HUES64 (cell line): ENCODE measurements around the gene PRSS56. TPM values are rescaled to one million over a fixed set of nuclear protein-coding genes. Genes with fewer than 3 reads are reported as not detected.

Experiments
- H3K27ac ChIP-seq: 2 replicates; pipeline ENCODE4 v1.7.0; 2013; ENCODE audit warnings: low read depth, low read length, inconsistent platforms
- H3K27me3 ChIP-seq: 2 replicates; pipeline ENCODE4 v1.6.1; 2013; ENCODE audit warnings: mild to moderate bottlenecking, low read length; ENCODE audit not compliant: insufficient read depth
- H3K36me3 ChIP-seq: 2 replicates; pipeline ENCODE4 v1.6.1; 2013; ENCODE audit warnings: mild to moderate bottlenecking, low read length; ENCODE audit not compliant: insufficient read depth
- H3K4me1 ChIP-seq: 2 replicates; pipeline ENCODE4 v1.6.1; 2013; ENCODE audit warnings: mild to moderate bottlenecking, low read length, moderate library complexity; ENCODE audit not compliant: insufficient read depth
- H3K4me3 ChIP-seq: 2 replicates; pipeline ENCODE4 v1.5.1; 2013; ENCODE audit warnings: mild to moderate bottlenecking, low read length, moderate library complexity
- H3K9ac ChIP-seq: 2 replicates; pipeline ENCODE4 v1.6.1; 2013; ENCODE audit warnings: mild to moderate bottlenecking, low read depth, low read length
- H3K9me3 ChIP-seq: 2 replicates; pipeline ENCODE4 v1.6.1; 2013; ENCODE audit warnings: low read depth, low read length; ENCODE audit not compliant: insufficient read depth
- WGBS: fragments of 150-250, 120-280 bp; methylation state at CpG from one replicate; pipeline ENCODE4 v1.1.7; 2013; ENCODE audit warnings: missing lambda C conversion rate; 5-methylcytosine and 5-hydroxymethylcytosine counted together
- polyA plus RNA-seq, 2 experiments: library from polyadenylated mRNA; stranded (reverse); fragments of 50-300 nt; gene quantifications; one replicate each; pipeline ENCODE4 v1.2.3, GENCODE V29; 2013

Gene PRSS56
- polyA plus RNA-seq (2013, experiment 1 of 2), result 0.10 TPM
- not detected for polyA plus RNA-seq (2013, experiment 2 of 2)

DNA sequence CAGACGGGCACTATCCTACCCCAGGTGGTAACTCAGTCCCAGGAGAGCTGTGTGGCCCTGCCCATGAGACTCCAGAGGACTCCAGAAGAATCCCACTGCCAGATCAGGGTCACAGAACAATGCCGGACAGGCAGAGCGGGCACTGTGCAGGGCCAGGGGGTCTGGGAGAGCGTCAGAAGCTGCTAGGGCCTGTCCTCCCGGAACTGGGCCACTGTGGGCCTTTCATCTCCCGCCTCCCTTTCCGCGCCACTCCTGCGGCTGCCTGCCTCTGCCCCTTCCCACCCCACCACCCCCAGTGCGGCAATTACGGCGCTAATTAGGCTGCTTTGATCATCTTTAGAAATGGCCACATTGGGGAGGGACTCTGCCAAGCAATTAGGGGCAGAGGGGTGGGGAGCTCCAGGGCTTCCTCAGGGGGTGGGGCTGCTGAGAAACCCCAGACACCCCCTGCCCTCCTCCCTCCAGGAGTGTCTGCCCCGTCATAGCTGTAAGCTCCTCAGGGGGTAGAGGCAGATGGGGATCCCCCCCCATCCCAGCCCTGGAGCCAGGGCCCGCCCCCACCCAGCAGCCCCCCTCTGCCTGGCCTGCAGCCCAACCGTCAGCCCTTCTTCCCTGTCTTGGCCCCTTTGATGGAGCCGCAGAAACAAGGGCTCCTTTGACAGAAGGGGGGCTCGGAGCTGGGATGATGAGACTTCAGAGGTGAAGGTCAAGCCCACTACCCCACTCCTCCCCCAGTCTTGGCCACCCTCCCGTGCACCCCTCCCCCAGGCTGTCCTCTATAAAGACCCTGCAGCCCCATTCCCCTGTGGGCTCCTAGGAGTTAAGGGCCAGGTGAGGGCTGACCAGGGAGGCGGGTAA lies at the start of gene PRSS56:
Gene PRSS56, plus strand, starts transcription at position 808 of the 858 bp plus-strand sequence. CDS start 211 bp downstream, outside the sequence.
- peaks cover 64% of the 10 kb centered on the region for H3K27me3 ChIP-seq
- H3K9me3 ChIP-seq, result no peaks in the 10 kb centered on the region
- H3K36me3 ChIP-seq, result no peaks in the 10 kb centered on the region
- no peak within 1 kb of the TSS for H3K27ac ChIP-seq
- H3K9ac ChIP-seq, result no peak within 1 kb of the TSS
- H3K4me1 ChIP-seq, result peaks cover 3% of the 10 kb centered on the region
- no peak within 1 kb of the TSS for H3K4me3 ChIP-seq
- WGBS, result 49% methylated on average over 17 of the region's 19 CpGs

DNA sequence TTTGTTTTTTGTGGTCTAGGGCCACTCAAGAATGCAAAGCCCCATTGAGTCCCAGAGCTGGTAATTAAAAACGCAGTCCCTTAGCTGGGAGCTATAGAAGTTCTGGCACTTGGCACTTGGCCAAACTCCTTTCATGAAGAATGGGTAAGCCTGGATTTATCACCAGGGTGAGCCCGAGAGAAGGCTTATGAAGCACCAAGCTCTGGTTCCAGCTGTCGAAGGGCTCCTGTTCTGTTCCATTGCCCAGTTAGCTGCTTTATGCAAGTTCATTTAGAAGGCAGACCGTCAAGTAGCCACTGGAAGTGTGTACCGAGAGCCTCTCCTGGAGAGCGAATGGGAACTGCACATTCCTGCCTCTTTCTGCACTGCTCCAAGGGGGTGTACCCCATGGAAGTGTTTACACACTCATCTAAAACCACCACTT lies 46.7 kb upstream of the PRSS56 start:
- Histone ChIP-seq H3K4me3 (no peak overlapping the region), H3K4me1 (no peaks in the 10 kb centered on the region), H3K9ac (no peak overlapping the region), H3K27me3 (peaks cover 8% of the 10 kb centered on the region), H3K9me3 (no peaks in the 10 kb centered on the region), H3K27ac (no peak overlapping the region), H3K36me3 (no peaks in the 10 kb centered on the region)
- WGBS, result 85% methylated on average over 6 of the region's 6 CpGs

DNA sequence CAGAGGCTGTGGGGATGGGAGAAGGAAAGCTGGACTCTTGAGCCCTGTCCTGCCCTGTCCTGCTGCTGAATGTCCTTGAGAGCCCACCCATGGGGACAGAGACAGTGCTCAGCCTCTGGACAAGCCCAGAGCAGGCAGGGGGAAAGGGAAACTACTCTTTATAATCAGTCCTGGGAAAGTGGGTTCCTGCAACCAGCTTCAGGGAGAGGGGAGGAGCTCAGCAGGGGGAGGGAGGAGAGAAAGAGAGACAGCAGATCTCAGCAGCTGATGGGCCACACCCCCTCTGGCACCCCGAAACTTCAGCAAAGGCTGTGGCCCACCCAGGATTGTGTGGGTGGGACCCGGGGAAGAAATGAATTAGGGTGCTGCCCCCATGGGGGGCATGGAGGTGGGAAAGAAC lies 44.1 kb upstream of the PRSS56 start:
- Histone ChIP-seq H3K27me3 (peaks cover 5% of the 10 kb centered on the region; the same call in 1 of the 2 replicates), H3K9ac (no peak overlapping the region), H3K27ac (no peak overlapping the region), H3K36me3 (no peaks in the 10 kb centered on the region), H3K4me3 (no peak overlapping the region), H3K9me3 (no peaks in the 10 kb centered on the region), H3K4me1 (no peaks in the 10 kb centered on the region)
- WGBS, result 92% methylated on average over 2 of the region's 2 CpGs

DNA sequence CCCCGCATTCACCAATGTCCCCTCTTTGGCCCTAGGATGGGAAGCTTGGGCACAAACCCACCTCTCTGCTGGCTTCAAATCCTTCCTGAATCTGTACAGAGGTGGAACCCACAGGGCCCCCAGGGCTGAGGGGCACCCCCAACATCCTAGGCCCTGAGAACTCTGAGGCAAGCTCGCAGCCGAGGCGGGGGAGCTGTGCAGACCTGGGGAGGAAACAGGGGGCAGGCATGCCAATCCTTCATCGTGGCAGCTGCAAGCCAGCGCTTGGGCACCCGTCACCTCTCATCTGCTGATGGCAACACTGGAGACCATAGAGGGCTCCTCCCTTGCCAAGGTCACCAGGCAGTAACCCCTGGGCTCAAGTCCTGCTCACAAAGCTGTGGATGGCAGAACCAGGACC lies 43.4 kb upstream of the PRSS56 start:
- no peaks in the 10 kb centered on the region for H3K4me1 ChIP-seq
- no peak overlapping the region for H3K9ac ChIP-seq
- H3K4me3 ChIP-seq, result no peak overlapping the region
- 95% methylated on average over 7 of the region's 7 CpGs for WGBS
- H3K27me3 ChIP-seq, result peaks cover 5% of the 10 kb centered on the region; the same call in 1 of the 2 replicates
- no peak overlapping the region for H3K27ac ChIP-seq
- no peaks in the 10 kb centered on the region for H3K9me3 ChIP-seq
- H3K36me3 ChIP-seq, result no peaks in the 10 kb centered on the region

DNA sequence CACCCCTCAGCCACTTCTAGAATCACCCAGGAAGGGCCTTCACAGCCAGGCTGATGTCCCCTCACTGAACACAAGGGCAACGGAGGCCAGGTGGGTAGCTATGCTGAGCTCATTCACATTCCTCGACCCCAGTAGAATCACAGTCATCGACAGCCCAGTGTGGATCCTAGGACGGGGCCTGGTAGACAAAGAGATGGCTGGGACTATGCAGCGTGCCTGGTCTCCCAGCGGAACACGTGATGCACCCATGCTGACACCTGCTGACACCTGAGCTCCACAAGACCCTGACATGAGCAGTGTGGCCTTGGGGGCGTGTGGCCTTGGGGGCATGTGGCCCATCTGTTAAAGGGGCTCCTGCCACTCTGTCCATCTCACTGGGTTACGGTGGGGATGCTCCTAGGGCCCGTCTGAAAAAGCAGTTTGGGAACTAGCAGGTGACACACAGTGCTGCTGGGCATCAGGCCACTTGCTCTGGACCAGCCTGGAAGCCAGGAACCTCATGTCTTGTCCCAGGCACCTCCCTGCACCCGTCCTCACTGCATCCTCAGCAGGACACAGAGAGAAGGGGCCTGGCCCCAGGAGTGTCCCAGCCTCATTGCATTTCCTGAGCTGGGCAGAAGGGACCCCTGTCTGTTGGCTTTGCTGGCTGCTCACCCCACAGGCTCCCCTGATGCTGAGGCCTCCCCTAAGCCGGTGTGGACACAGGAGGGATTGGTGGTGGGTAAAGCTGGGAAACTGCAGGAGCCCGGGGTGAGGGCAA lies 42.3 kb upstream of the PRSS56 start:
- no peaks in the 10 kb centered on the region for H3K36me3 ChIP-seq
- no peak overlapping the region for H3K4me3 ChIP-seq
- H3K27ac ChIP-seq, result no peak overlapping the region
- H3K9ac ChIP-seq, result no peak overlapping the region
- no peaks in the 10 kb centered on the region for H3K4me1 ChIP-seq
- H3K9me3 ChIP-seq, result no peaks in the 10 kb centered on the region
- WGBS, result 91% methylated on average over 13 of the region's 13 CpGs
- peaks cover 12% of the 10 kb centered on the region for H3K27me3 ChIP-seq

DNA sequence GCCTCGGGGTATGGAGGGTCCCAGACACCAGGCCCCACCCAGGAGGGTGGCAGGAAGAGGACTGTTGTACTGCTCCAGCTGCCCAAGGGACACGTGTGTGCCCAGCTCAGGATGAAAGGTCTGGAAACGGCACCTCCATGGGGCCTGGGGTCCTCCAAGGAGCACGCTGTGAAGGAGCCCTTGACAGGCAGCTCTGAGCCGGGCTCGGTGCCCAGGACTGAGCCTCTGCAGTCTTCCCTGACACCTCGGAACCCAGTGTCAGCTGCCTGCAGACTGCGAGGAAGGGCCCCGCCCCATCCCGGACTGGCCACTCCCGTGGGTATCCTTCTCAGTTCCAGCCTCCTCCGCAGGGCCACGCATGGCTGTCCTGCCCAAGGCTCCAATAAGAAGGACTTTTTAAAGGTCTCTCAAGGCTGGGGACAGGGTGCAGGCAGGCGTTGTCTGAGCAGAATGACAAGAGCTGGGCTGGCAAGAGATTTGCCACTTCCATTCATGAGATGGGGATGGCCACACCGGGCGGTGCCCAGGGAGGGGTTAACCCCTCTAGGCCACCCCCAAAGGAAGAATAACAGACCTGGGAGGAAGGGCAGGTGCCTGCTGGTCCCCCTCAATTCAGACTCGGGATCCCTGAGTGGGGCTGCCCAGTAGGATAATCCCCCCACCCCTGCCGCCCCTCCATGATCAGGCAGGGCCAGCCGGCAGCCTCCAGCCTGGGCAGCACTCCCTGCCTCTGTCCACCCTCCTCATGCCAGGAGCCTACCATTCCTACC lies 41.4 kb upstream of the PRSS56 start:
- Histone ChIP-seq H3K36me3 (no peaks in the 10 kb centered on the region), H3K9ac (no peak overlapping the region)

DNA sequence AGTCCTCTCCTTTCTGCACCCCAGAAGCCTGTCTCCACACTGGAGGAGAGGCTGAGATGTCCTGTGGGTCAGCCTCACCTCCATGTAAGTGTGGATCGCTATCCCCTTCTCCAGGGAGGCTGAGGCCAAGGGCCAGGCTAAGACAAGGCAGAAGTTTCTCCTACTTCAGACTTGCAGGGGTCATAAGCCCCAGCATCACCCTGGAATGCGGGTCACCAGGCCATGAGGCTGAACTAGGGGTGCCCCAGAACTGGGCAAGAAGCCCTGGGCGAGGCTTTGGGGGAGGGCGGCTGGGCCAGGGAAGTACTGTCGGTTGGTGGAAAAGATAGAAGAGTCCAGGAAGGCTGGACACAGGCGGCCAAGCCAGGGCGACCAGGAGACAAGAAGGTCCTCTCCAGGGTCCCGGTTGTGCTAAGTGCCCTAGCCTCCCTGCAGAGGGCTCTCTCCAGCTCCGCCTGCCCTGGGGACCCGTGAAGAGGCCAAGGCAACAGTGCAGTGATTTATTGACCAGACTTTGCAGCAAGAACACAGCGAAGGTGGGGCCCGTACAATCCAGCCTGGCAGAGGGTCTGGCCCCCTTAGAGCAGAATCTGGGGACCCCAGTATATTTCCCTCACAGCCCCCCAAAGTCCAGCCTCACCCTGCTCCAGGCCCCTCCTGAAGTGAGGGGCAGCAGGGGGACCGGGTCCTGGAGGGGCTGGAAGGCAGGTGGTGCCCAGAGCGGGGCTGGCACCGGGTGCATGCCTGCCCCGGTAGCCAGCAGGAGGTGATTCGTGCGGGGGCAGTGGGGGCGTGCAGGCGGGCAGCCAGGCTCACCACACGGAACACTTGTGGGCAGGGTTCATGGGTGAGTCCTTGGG lies 40.6 kb upstream of the PRSS56 start:
- Histone ChIP-seq H3K27ac (no peak overlapping the region), H3K36me3 (no peaks in the 10 kb centered on the region), H3K4me1 (no peaks in the 10 kb centered on the region), H3K27me3 (peaks cover 27% of the 10 kb centered on the region), H3K9me3 (no peaks in the 10 kb centered on the region), H3K4me3 (no peak overlapping the region), H3K9ac (no peak overlapping the region)
- 84% methylated on average over 21 of the region's 21 CpGs for WGBS

More for the DNA sequence above, 41.4 kb upstream of the PRSS56 start:
- H3K9me3 ChIP-seq, result no peaks in the 10 kb centered on the region
- no peak overlapping the region for H3K27ac ChIP-seq
- no peak overlapping the region for H3K4me3 ChIP-seq
- H3K4me1 ChIP-seq, result no peaks in the 10 kb centered on the region
- H3K27me3 ChIP-seq, result peaks cover 20% of the 10 kb centered on the region
- WGBS, result 88% methylated on average over 19 of the region's 19 CpGs

DNA sequence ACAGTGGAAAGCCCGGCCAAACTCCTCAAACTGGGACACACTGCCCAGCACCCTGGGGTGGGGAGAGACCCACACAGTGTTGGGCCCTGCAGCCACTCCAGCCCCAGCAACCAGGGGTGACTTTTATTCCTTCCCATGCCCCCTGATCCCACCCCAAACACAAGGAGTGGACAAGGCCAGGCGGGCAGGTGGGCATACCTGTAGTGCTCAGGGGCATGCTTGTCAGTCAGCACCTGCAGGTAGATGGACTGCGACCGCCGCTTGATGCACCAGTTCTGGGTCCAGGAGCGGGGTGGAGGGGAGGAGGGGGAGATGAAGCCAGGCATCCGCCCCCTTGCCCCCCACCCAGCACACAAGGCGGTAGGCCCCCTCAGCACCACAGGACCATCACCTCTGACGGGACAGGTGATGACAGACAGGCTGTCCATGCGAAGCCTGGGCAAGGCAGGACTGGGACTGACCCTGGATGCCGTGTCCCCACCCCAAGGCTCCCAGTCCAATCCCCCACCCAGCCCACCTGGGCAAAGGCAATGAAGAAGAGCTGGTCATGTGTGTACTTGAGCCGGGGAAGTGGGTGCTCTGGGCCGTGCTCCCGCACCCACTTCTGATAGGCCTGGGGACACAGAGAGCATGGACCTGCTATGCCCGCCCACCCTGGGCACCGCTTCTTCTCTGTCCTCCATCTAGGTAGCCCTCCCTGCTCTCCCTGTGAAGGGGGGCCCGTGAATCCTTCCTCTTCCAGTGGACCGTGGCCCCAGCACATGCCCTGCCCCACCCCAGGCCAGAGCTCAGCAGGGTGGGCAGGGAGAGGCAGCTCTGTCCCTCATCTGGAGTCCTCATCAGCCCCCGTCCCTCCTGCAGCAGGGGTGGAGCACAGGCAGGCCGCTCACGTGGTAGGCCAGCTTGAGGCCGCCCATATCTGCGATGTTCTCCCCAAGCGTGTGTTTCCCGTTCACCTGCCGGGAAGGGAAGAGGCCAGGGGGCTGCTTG lies 39.7 kb upstream of the PRSS56 start:
- peaks cover 32% of the 10 kb centered on the region for H3K27me3 ChIP-seq
- no peak overlapping the region for H3K9ac ChIP-seq
- no peaks in the 10 kb centered on the region for H3K4me1 ChIP-seq
- H3K36me3 ChIP-seq, result no peaks in the 10 kb centered on the region
- no peak overlapping the region for H3K27ac ChIP-seq
- no peaks in the 10 kb centered on the region for H3K9me3 ChIP-seq
- H3K4me3 ChIP-seq, result no peak overlapping the region
- 90% methylated on average over 25 of the region's 26 CpGs for WGBS

DNA sequence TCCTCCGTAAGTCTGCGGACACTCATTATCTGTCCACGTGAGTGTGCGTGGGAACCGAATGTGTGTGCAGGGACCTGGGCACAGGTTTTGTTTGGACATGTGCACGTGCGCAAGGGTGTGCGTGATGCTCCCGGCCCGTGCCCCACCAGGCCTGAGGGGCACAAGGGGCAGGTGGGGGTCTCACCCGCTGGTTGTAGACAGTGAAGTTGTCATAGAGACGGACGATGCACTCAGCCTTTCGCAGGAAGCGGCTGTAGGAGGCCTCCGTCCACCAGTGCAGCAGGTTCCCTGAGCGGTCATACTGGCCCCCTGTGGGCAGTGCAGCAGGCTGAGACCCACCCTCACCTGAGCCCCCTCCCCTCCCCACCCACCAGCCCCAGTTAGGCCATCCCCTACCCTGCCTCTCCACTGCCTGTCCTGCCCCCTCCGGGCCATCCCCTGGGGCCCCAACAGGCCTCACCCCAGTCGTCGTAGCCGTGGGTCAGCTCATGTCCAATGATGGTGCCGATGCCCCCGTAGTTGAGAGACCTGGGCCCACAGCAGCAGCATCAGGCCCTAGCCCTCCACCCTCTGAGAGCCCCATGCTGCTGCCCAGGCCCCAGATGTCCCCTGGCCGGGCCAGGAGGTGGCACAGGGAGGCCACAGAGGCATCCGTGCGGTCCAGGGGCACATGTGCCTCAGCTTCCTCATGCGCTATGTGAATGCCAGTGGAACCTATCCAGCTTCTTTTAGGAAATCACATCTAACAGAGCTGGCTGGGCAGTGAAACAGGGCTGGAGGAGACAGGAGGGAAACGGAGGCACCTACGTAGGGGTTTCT lies 38.7 kb upstream of the PRSS56 start:
- H3K4me1 ChIP-seq, result no peaks in the 10 kb centered on the region
- H3K9ac ChIP-seq, result no peak overlapping the region
- no peaks in the 10 kb centered on the region for H3K9me3 ChIP-seq
- no peak overlapping the region for H3K27ac ChIP-seq
- 91% methylated on average over 29 of the region's 29 CpGs for WGBS
- peaks cover 43% of the 10 kb centered on the region for H3K27me3 ChIP-seq
- no peaks in the 10 kb centered on the region for H3K36me3 ChIP-seq
- H3K4me3 ChIP-seq, result no peak overlapping the region
